Coronary artery (tissue), 2 donors: Measurements from ENCODE around the gene TNK1.

Source experiments
- DNase-seq: peaks from one replicate; pipeline ENCODE4 v3.0.0-alpha.2; 2017; ENCODE audit warnings: low spot score
- H3K27ac ChIP-seq, 2 donors: fragments of 200-600 bp; sonication (generic); one replicate each; pipeline ENCODE4 v1.5.1; 2016 to 2019
- H3K4me3 ChIP-seq: fragments of 200-600 bp; sonication (generic); 2 replicates; pipeline ENCODE4 v1.5.1; 2016; ENCODE audit warnings: mild to moderate bottlenecking, moderate library complexity
- CTCF ChIP-seq: fragments of 200-600 bp; sonication (generic); IDR thresholded peaks from one replicate; pipeline ENCODE4 v1.5.1; 2019; ENCODE audit warnings: antibody characterized with exemption

The TNK1 gene

GRCh38 chr17:7408863-7409262, 28.0 kb downstream of the TNK1 start:
- Histone ChIP-seq H3K4me3 (no peak overlapping the region), H3K27ac (no peak overlapping the region)
- no peak for TF ChIP-seq CTCF
- DNase-seq = no peak

GRCh38 chr17:7409716-7410115, 28.8 kb downstream of the TNK1 start:
- Histone ChIP-seq H3K4me3 (no peak overlapping the region), H3K27ac (no peak overlapping the region)
- TF ChIP-seq CTCF = no peak
- no peak for DNase-seq

GRCh38 chr17:7410634-7411426, 29.9 kb downstream of the TNK1 start:
- Histone ChIP-seq H3K27ac (no peak overlapping the region), H3K4me3 (no peak overlapping the region)
- TF ChIP-seq CTCF = no peak
- no peak for DNase-seq

- no peak for TF ChIP-seq CTCF
- no peak overlapping the region for H3K4me3 ChIP-seq
- no peak overlapping the region for H3K27ac ChIP-seq
- DNase-seq = no peak
These were observed 30.5 kb downstream of the TNK1 start for GRCh38 chr17:7411427-7411750.

GRCh38 chr17:7413346-7413985, 32.6 kb downstream of the TNK1 start:
- no peak for TF ChIP-seq CTCF
- peak overlapping the region in 1 of 2 donors; percentile 16 for H3K27ac ChIP-seq
- H3K4me3 ChIP-seq = no peak overlapping the region
- DNase-seq = no peak

GRCh38 chr17:7414837-7415236, 33.9 kb downstream of the TNK1 start:
- no peak overlapping the region for H3K27ac ChIP-seq
- DNase-seq = no peak

More at GRCh38 chr17:7414837-7415236, 33.9 kb downstream of the TNK1 start:
- TF ChIP-seq CTCF = no peak
- no peak overlapping the region for H3K4me3 ChIP-seq
